Thyroid gland (tissue), 4 donors: Measurements from ENCODE around the gene CHST8.

Experiments
- POLR2A ChIP-seq, 2 donors: fragments of 450-650 bp; IDR thresholded peaks; one replicate each; pipeline ENCODE4 v1.6.1; 2017; ENCODE audit warnings: antibody characterized with exemption in 2 of 2, mild to moderate bottlenecking in 2 of 2, moderate library complexity in 1 of 2
- TF ChIP-seq, protein P1 (sequence below), 6 experiments: fragments of 200-600 bp in 3 of 6; fragments of 450-650 bp in 3 of 6; sonication (generic) in 3 of 6; IDR thresholded peaks; one replicate each; pipeline ENCODE4 v1.5.1; 2016 to 2019; ENCODE audit warnings: antibody characterized with exemption in 6 of 6, mild to moderate bottlenecking in 2 of 6, inconsistent platforms in 1 of 6, moderate library complexity in 1 of 6

DNA sequence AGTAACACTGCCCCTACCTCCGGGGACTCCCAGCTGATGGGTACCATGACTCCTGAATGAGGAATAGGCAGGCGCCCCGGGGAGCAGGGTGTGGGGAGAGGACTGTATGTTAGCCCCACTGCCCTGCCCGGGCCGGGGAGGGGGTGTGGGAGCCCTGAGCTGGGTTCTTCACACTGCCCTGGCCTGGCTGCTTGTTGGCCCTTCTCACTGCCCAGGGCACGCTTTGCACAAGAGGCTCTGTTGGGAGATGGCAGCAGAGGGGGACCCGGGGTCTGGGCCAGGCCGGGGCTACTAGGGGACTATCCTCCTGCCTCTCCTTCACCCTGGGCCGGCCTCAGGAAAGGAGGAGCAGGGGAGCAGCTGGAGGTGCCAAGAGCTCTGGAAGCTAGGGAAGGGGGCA is 155.6 kb downstream of the CHST8 start:
- TF ChIP-seq, protein P1, sequence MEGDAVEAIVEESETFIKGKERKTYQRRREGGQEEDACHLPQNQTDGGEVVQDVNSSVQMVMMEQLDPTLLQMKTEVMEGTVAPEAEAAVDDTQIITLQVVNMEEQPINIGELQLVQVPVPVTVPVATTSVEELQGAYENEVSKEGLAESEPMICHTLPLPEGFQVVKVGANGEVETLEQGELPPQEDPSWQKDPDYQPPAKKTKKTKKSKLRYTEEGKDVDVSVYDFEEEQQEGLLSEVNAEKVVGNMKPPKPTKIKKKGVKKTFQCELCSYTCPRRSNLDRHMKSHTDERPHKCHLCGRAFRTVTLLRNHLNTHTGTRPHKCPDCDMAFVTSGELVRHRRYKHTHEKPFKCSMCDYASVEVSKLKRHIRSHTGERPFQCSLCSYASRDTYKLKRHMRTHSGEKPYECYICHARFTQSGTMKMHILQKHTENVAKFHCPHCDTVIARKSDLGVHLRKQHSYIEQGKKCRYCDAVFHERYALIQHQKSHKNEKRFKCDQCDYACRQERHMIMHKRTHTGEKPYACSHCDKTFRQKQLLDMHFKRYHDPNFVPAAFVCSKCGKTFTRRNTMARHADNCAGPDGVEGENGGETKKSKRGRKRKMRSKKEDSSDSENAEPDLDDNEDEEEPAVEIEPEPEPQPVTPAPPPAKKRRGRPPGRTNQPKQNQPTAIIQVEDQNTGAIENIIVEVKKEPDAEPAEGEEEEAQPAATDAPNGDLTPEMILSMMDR (IDR thresholded peaks at IDR 0.05) = no peak
- no peak for TF ChIP-seq POLR2A (IDR thresholded peaks at IDR 0.05)
